HepG2 (cell line): ENCODE results near the gene MMP25.

Experiments used
- GFI1 ChIP-seq: sonication (generic); formaldehyde crosslinking; IDR thresholded peaks from 2 replicates; pipeline ENCODE4 v1.5.0; 2020; ENCODE audit warnings: missing genetic modification reagents, mild to moderate bottlenecking, borderline replicate concordance
- POLR2A ChIP-seq, 2 experiments: IDR thresholded peaks; 2 replicates each; pipeline ENCODE4 v1.6.1; 2011; ENCODE audit warnings: low read depth in 2 of 2, low read length in 2 of 2, mild to moderate bottlenecking in 1 of 2, moderate library complexity in 1 of 2; ENCODE audit not compliant: insufficient read depth in 1 of 2
- ZNF382 ChIP-seq: sonication (generic); formaldehyde crosslinking; IDR thresholded peaks from 2 replicates; pipeline ENCODE4 v1.5.0; 2020; ENCODE audit warnings: missing genetic modification reagents, mild to moderate bottlenecking, borderline replicate concordance

DNA sequence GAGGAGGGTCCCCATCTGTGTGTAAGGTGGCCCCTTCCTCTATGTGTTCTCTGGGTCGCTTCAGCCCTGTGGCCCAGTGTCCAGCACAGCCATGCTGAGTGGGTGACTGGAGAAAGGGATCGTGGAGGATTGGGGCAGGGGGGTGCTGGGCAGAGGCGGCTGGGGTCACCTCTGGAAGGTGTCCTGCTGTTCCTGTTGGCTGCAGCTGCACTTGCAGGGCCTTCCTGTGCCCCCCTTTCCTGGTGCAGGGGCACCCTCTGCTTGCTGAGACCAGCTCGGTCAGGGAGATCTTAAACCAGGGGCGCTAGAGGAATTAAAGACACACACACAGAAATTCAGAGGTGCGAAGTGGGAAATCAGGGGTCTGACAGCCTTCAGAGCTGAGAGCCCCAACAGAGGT is 30.2 kb downstream of the MMP25 start:
- TF ChIP-seq GFI1 (CRISPR knock-in tag) = no peak
- no peak for TF ChIP-seq POLR2A (IDR thresholded peaks at IDR 0.05; ENCODE audit: insufficient read depth in 1 of 2, low read depth in 2 of 2, low read length in 2 of 2)
- TF ChIP-seq ZNF382 (CRISPR knock-in tag) = no peak
